ENCODE data around the gene CHST11.

Gene CHST11

GRCh38 chr12:104460041-104460719 lies 3.4 kb downstream of the CHST11 start:
- Histone ChIP-seq H3K27me3 (ENCODE audit: control insufficient read depth, low read length) (peaks cover 23% of the 10 kb centered on the region), H4K20me1 (ENCODE audit: control insufficient read depth, insufficient read depth, low read depth, low read length) (no peaks in the 10 kb centered on the region), H3K9me3 (ENCODE audit: control insufficient read depth, insufficient read depth, low read length) (no peaks in the 10 kb centered on the region), H3F3A (ENCODE audit: control insufficient read depth, insufficient read depth) (no peaks in the 10 kb centered on the region; the same call in 1 of the 2 replicates), H3K79me2 (ENCODE audit: control insufficient read depth, low read length) (peaks cover 63% of the 10 kb centered on the region), H3K9me2 (replicated peaks; ENCODE audit: control insufficient read depth, low read length) (no peaks in the 10 kb centered on the region), H3K4me3 (ENCODE audit: low read length) (no peak overlapping the region), H3K27ac (ENCODE audit: low read depth, low read length) (no peak overlapping the region), H3K4me1 (ENCODE audit: control insufficient read depth, low read length) (peaks cover 72% of the 10 kb centered on the region), H3K36me3 (ENCODE audit: control insufficient read depth, low read length) (peaks cover 3% of the 10 kb centered on the region; the same call in 1 of the 2 replicates), H3K4me2 (ENCODE audit: low read length) (peak overlapping the region; percentile 96; the same call in 1 of the 2 replicates)
- TF ChIP-seq CTCF (IDR thresholded peaks at IDR 0.05; ENCODE audit: low read depth, low read length, poor library complexity, severe bottlenecking) (no peak), EZH2phosphoT487 (IDR thresholded peaks at IDR 0.05; ENCODE audit: borderline replicate concordance, low read length) (no peak)

GRCh38 chr12:104460973-104461698 lies 4.4 kb downstream of the CHST11 start:
- Histone ChIP-seq H3F3A (ENCODE audit: control insufficient read depth, insufficient read depth) (no peaks in the 10 kb centered on the region; the same call in 1 of the 2 replicates), H3K9me3 (ENCODE audit: control insufficient read depth, insufficient read depth, low read length) (no peaks in the 10 kb centered on the region), H3K4me3 (ENCODE audit: low read length) (no peak overlapping the region), H3K4me1 (ENCODE audit: control insufficient read depth, low read length) (peaks cover 69% of the 10 kb centered on the region), H4K20me1 (ENCODE audit: control insufficient read depth, insufficient read depth, low read depth, low read length) (no peaks in the 10 kb centered on the region), H3K27me3 (ENCODE audit: control insufficient read depth, low read length) (peaks cover 13% of the 10 kb centered on the region), H3K9me2 (replicated peaks; ENCODE audit: control insufficient read depth, low read length) (no peaks in the 10 kb centered on the region), H3K27ac (ENCODE audit: low read depth, low read length) (no peak overlapping the region), H3K79me2 (ENCODE audit: control insufficient read depth, low read length) (peaks cover 65% of the 10 kb centered on the region), H3K4me2 (ENCODE audit: low read length) (no peak overlapping the region), H3K36me3 (ENCODE audit: control insufficient read depth, low read length) (peaks cover 3% of the 10 kb centered on the region; the same call in 1 of the 2 replicates)
- TF ChIP-seq EZH2phosphoT487 (IDR thresholded peaks at IDR 0.05; ENCODE audit: borderline replicate concordance, low read length) = no peak
- no peak for TF ChIP-seq CTCF (IDR thresholded peaks at IDR 0.05; ENCODE audit: low read depth, low read length, poor library complexity, severe bottlenecking)

- Histone ChIP-seq H3F3A (ENCODE audit: control insufficient read depth, insufficient read depth) (no peaks in the 10 kb centered on the region; the same call in 1 of the 2 replicates), H3K4me1 (ENCODE audit: control insufficient read depth, low read length) (peaks cover 73% of the 10 kb centered on the region), H3K4me2 (ENCODE audit: low read length) (peak overlapping the region; percentile 60), H3K9me2 (replicated peaks; ENCODE audit: control insufficient read depth, low read length) (no peaks in the 10 kb centered on the region), H4K20me1 (ENCODE audit: control insufficient read depth, insufficient read depth, low read depth, low read length) (no peaks in the 10 kb centered on the region), H3K36me3 (ENCODE audit: control insufficient read depth, low read length) (peaks cover 3% of the 10 kb centered on the region; the same call in 1 of the 2 replicates), H3K27me3 (ENCODE audit: control insufficient read depth, low read length) (peaks cover 9% of the 10 kb centered on the region), H3K9me3 (ENCODE audit: control insufficient read depth, insufficient read depth, low read length) (no peaks in the 10 kb centered on the region), H3K27ac (ENCODE audit: low read depth, low read length) (no peak overlapping the region), H3K79me2 (ENCODE audit: control insufficient read depth, low read length) (peaks cover 73% of the 10 kb centered on the region), H3K4me3 (ENCODE audit: low read length) (peak overlapping the region; percentile 12; the same call in 1 of the 2 replicates)
- TF ChIP-seq EZH2phosphoT487 (IDR thresholded peaks at IDR 0.05; ENCODE audit: borderline replicate concordance, low read length) (no peak), CTCF (IDR thresholded peaks at IDR 0.05; ENCODE audit: low read depth, low read length, poor library complexity, severe bottlenecking) (no peak)
These were observed 5.6 kb downstream of the CHST11 start for GRCh38 chr12:104462325-104462724.

All from DOHH2 (cell line).